HG03442 (cell line): Measurements from ENCODE around the gene ANGPTL8.

Source experiments
- ATAC-seq: cut with Tn5 transposase; IDR thresholded peaks from one replicate; pipeline ENCODE4 v1.9.1; 2021; ENCODE audit warnings: mild to moderate bottlenecking, moderate library complexity; ENCODE audit not compliant: unreplicated experiment

ANGPTL8 gene

DNA sequence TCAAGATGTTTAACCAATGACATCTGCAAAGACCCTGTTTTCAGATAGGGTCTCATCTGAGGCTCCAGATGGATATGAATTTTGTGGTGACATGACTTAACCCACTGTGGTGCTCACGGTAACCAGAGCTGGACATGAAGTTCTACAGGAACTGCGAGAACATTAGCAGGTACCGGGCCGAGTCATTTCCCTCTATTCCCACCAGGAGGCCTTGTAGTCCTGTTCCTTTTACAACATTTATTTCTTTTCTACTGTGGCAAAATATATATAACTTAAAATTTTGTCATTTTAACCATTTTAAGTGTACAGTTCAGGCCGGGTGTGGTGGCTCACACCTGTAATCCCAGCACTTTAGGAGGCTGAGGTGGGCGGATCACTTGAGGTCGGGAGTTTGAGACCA, 48.9 kb downstream of the ANGPTL8 start:
- ATAC-seq, result no peak

DNA sequence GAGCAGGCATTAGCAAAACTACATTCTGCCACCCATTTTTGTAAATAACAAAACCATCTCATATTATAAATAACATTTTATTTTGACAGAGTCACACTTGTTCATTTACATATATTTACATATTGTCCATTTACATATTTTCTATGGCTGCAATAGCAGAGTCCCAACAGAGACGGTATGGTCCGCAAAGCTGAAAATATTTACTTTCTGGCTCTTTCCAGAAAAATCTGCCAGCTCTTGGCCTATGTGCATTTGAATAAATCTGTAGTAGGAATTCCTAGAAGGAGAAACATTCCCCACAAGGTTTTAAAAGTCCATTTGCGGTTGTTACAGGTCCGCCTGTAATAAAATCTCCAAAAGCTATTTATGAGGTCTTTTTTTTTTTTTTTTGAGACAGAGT, 50.8 kb downstream of the ANGPTL8 start:
- ATAC-seq, result no peak

DNA sequence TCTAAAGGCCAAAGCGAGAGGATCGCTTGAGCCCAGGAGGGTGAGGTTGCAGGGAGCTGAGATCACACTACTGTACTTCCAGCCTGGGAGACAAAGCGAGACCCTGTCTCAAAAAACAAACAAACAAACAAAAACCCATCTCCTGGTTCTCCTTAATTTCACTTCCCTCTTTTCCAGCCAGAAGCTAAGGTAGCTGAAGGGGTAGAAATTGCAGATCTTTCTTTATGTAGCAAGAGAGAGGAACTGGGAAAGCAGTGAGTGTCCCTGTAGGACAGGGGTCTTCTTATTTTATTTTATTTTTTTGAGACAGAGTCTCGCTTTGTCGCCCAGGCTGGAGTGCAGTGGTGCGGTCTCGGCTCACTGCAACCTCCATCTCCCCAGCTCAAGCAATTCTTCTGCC, 52.0 kb downstream of the ANGPTL8 start:
- ATAC-seq, result no peak
